ENCODE data around the gene ASXL2. TPM values are rescaled to one million over a fixed set of nuclear protein-coding genes. Genes with fewer than 3 reads are reported as not detected.

The ASXL2 gene
- total and polyA plus RNA-seq, 2 of the 13 experiments (the other 11 are each of a cell fraction or from before 2014, with no cell fraction given): 12.1 to 19.2 TPM

DNA sequence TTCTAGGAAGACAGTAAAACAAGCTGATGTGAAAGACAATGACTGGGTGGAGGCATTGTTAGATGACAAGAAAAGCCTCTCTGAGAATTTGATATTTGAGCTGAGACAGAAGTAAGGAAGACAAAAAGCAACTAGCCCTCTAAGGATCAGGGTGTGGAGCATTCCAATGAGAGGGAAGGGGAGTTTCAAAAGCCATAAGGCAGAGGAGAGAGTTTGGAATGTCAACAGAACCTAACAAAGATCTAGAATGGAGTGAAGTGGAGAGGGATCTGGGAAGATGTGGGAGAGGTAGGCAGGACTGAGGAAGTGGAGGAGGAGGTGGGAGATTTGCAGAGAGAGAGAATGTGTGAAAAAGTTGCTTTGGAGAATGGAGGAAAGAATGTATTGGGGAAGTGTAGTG, 17.3 kb upstream of the ASXL2 start (continued):
- TF ChIP-seq, protein P1, sequence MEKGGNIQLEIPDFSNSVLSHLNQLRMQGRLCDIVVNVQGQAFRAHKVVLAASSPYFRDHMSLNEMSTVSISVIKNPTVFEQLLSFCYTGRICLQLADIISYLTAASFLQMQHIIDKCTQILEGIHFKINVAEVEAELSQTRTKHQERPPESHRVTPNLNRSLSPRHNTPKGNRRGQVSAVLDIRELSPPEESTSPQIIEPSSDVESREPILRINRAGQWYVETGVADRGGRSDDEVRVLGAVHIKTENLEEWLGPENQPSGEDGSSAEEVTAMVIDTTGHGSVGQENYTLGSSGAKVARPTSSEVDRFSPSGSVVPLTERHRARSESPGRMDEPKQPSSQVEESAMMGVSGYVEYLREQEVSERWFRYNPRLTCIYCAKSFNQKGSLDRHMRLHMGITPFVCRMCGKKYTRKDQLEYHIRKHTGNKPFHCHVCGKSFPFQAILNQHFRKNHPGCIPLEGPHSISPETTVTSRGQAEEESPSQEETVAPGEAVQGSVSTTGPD (CRISPR knock-in tag; IDR thresholded peaks at IDR 0.05): no peak
- TF ChIP-seq ZNF703 (CRISPR knock-in tag; IDR thresholded peaks at IDR 0.05; ENCODE audit: borderline replicate concordance) (no peak), JDP2 (CRISPR knock-in tag; IDR thresholded peaks at IDR 0.05; ENCODE audit: borderline replicate concordance) (no peak), FOSL2 (CRISPR knock-in tag; IDR thresholded peaks at IDR 0.05) (no peak)
- TF ChIP-seq, protein P2, sequence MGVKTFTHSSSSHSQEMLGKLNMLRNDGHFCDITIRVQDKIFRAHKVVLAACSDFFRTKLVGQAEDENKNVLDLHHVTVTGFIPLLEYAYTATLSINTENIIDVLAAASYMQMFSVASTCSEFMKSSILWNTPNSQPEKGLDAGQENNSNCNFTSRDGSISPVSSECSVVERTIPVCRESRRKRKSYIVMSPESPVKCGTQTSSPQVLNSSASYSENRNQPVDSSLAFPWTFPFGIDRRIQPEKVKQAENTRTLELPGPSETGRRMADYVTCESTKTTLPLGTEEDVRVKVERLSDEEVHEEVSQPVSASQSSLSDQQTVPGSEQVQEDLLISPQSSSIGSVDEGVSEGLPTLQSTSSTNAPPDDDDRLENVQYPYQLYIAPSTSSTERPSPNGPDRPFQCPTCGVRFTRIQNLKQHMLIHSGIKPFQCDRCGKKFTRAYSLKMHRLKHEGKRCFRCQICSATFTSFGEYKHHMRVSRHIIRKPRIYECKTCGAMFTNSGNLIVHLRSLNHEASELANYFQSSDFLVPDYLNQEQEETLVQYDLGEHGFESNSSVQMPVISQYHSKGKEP (CRISPR knock-in tag; IDR thresholded peaks at IDR 0.05): no peak
- TF ChIP-seq, protein P3, sequence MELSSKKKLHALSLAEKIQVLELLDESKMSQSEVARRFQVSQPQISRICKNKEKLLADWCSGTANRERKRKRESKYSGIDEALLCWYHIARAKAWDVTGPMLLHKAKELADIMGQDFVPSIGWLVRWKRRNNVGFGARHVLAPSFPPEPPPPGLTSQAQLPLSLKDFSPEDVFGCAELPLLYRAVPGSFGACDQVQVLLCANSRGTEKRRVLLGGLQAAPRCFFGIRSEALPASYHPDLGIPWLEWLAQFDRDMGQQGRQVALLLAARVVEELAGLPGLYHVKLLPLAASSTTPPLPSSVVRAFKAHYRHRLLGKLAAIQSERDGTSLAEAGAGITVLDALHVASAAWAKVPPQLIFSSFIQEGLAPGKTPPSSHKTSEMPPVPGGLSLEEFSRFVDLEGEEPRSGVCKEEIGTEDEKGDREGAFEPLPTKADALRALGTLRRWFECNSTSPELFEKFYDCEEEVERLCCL (CRISPR knock-in tag; IDR thresholded peaks at IDR 0.05; ENCODE audit: borderline replicate concordance): no peak

DNA sequence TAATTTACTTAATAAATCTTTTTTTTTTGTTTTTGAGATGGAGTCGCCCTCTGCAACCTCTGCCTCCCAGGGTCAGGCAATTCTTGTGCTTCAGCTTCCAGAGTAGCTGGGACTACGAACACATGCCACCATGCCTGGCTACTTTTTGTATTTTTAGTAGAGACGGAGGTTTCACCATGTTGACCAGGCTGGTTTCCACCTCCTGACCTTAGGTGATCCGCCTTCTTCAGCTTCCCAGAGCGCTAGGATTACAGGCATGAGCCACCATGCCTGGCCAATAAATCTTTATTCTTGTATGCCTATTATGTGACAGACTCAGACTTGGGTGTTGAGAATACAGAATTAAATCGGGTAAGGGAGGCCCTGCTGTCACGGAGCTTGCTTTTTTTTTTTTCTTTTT, 16.7 kb upstream of the ASXL2 start:
- ChIA-PET CTCF (ENCODE audit: low intra/inter-chr PET ratio, low total read pairs) (no interaction called here), POLR2A (interaction anchor here (2.4 kb wide), 1 partner anchor 16 kb away, joined by 19 read pairs; the partner anchor contains the start of gene ASXL2)
- Histone ChIP-seq H3K9ac (ENCODE audit: insufficient read depth, low read depth, low read length) (no peak overlapping the region), H2AFZ (ENCODE audit: low read length) (no peak overlapping the region), H3K9me3 (ENCODE audit: low read length) (no peaks in the 10 kb centered on the region), H3K27ac (ENCODE audit: extremely low read length, insufficient read depth, low read length) (no peak overlapping the region), H3K4me3 (replicated peaks in 1 of 3; ENCODE audit: insufficient read depth in 1 of 3, low read depth in 2 of 3, low read length in 3 of 3) (no peak overlapping the region), H3K27me3 (ENCODE audit: control insufficient read depth in 1 of 2, insufficient read depth in 2 of 2, low read length in 2 of 2) (no peaks in the 10 kb centered on the region), H3K79me2 (ENCODE audit: insufficient read depth, low read length) (no peaks in the 10 kb centered on the region), H3K4me1 (ENCODE audit: insufficient read depth, low read length) (peaks cover 43% of the 10 kb centered on the region), H3K36me3 (replicated peaks in 1 of 2; ENCODE audit: control insufficient read depth in 1 of 2, insufficient read depth in 2 of 2, low read length in 2 of 2) (no peaks in the 10 kb centered on the region), H4K20me1 (ENCODE audit: insufficient read depth, low read length) (no peaks in the 10 kb centered on the region), H3K4me2 (ENCODE audit: low read depth, low read length) (peak overlapping the region; percentile 49)
- in situ Hi-C loops (cut with HindIII; ENCODE audit: extremely low pct_ligation_motif_present, low pct_unique_long_range_greater_than_20kb) (no loop called here), intact Hi-C loops (cut with micrococcal nuclease; ENCODE audit: unreplicated experiment) (no loop called here)
- DNase-seq (ENCODE audit: low spot score): no peak
- ATAC-seq: peak; percentile 14; the same call in 2 of the 3 replicates
- no TSS peak for BruUV-seq (replicated peaks)
- 50% methylated on average over 7 of the region's 7 CpGs for WGBS (ENCODE audit: low lambda C conversion rate)
- FAIRE-seq: no peak
- TF ChIP-seq ZNF34 (CRISPR knock-in tag; IDR thresholded peaks at IDR 0.05; ENCODE audit: borderline replicate concordance) (no peak), KDM5B (CRISPR knock-in tag; IDR thresholded peaks at IDR 0.05; ENCODE audit: borderline replicate concordance) (0 out of 2 replicates have a peak, but pooled peaks have one; percentile 1), ZSCAN31 (CRISPR knock-in tag; IDR thresholded peaks at IDR 0.05; ENCODE audit: low read depth) (no peak), ZNF556 (CRISPR knock-in tag; IDR thresholded peaks at IDR 0.05; ENCODE audit: borderline replicate concordance) (0 out of 2 replicates have a peak, but pooled peaks have one; percentile 9)
- TF ChIP-seq, protein P4, sequence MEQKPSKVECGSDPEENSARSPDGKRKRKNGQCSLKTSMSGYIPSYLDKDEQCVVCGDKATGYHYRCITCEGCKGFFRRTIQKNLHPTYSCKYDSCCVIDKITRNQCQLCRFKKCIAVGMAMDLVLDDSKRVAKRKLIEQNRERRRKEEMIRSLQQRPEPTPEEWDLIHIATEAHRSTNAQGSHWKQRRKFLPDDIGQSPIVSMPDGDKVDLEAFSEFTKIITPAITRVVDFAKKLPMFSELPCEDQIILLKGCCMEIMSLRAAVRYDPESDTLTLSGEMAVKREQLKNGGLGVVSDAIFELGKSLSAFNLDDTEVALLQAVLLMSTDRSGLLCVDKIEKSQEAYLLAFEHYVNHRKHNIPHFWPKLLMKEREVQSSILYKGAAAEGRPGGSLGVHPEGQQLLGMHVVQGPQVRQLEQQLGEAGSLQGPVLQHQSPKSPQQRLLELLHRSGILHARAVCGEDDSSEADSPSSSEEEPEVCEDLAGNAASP (CRISPR knock-in tag; IDR thresholded peaks at IDR 0.05; ENCODE audit: borderline replicate concordance): 0 out of 2 replicates have a peak, but pooled peaks have one; percentile 10
- TF ChIP-seq, protein P5, sequence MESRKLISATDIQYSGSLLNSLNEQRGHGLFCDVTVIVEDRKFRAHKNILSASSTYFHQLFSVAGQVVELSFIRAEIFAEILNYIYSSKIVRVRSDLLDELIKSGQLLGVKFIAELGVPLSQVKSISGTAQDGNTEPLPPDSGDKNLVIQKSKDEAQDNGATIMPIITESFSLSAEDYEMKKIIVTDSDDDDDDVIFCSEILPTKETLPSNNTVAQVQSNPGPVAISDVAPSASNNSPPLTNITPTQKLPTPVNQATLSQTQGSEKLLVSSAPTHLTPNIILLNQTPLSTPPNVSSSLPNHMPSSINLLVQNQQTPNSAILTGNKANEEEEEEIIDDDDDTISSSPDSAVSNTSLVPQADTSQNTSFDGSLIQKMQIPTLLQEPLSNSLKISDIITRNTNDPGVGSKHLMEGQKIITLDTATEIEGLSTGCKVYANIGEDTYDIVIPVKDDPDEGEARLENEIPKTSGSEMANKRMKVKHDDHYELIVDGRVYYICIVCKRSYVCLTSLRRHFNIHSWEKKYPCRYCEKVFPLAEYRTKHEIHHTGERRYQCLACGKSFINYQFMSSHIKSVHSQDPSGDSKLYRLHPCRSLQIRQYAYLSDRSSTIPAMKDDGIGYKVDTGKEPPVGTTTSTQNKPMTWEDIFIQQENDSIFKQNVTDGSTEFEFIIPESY (CRISPR knock-in tag; IDR thresholded peaks at IDR 0.05): peak; percentile 81
